HG03558 (cell line): ENCODE data around the gene PFAS.

ENCODE experiments used
- ATAC-seq: cut with Tn5 transposase; IDR thresholded peaks from one replicate; pipeline ENCODE4 v1.9.1; 2021; ENCODE audit warnings: moderate number of reproducible peaks; ENCODE audit not compliant: unreplicated experiment; ENCODE audit errors: extremely low read depth

Gene PFAS

GRCh38 chr17:8266648-8267479, 17.8 kb downstream of the PFAS start:
- ATAC-seq = no peak

GRCh38 chr17:8267480-8268147, 18.5 kb downstream of the PFAS start:
- ATAC-seq = no peak

GRCh38 chr17:8268550-8269298, 19.6 kb downstream of the PFAS start:
- ATAC-seq = no peak

- no peak for ATAC-seq
These were observed 23.3 kb downstream of the PFAS start for GRCh38 chr17:8272421-8272820.

DNA sequence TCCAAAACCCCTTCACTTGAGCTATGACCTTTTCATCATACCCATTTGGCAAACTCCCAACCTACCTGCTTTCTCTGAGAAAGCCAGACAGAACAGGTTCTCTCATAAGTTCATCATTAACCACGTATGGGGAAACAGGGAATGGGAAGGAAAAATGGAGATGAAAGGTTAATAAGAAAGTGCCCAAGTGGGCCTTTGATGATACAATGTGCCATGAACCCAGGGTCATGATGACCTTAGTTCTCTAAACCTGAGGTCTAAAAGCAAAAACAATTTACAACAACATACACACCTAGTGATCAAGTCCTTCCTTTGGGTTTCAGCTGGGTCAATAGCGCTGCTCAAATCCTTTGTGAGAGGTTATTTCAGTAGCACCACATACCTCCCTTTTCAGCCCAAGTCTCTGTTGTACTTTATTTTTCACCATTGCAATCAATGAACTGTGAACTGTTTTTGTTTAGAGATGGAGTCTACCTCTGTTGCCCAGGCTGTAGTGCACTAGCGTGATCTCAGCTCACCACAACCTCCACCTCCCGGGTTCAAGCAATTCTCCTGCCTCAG, 24.9 kb downstream of the PFAS start:
- ATAC-seq = no peak

- no peak for ATAC-seq
These were observed 25.7 kb downstream of the PFAS start for GRCh38 chr17:8274816-8275215.

DNA sequence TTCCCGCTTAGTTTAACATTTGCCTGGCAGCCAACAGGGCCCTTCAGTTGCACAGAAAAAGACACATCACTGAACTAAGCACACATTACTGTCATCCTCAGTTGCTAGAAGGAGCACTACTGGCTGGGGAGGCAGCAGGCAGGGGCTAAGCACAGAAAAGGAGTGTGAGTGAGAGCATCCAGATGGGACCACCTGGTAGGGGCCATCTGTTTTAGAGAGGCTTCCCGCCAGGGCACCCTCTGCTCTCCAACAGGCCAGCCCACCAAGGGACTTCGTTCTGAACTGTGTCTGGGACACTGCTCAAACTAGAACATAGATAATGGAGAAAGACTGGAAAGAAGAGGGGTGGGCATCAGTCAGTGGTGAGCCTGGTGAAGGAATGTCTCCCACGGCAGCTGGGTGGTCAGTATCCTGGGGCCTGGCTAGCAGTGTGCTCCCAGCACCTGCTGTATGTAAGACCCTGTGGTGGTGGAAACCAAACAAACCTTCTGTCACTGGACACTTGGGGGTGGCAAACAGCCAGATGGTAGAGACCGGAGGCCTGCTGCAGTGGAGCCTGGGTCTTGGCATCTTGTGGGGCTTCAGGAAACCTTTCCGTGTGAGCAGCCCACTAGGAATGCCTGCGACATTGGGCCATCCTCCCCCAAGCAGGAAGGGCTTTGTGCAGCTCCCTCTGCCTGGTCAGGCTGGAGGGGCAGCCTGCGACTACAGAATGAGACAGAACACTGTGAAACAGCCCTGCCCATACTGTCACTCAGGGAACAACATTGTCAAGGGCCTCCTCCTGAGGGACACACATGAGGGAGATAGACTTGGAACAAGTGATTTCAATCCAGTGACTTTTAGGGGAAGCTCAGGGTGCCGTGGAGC, 26.6 kb downstream of the PFAS start:
- ATAC-seq = no peak

DNA sequence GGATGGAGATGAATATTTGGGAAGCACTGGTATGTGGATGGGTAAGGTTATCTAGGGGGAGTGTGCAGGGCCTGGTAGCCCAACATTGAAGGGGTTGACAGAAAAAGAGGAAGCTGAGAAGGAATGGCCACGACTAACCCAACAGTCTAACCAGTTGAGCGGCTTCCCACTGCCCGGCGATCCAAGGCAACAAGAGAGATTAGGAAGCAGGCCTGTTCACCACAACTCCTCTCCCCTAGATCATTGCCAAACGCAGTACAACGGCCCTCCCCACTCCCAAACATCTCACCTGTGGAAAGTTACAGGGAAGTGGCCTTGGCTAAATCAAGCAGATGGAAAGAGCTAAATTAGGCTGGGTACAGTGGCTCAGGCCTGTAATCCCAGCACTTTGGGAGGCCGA, 28.2 kb downstream of the PFAS start:
- ATAC-seq = no peak

DNA sequence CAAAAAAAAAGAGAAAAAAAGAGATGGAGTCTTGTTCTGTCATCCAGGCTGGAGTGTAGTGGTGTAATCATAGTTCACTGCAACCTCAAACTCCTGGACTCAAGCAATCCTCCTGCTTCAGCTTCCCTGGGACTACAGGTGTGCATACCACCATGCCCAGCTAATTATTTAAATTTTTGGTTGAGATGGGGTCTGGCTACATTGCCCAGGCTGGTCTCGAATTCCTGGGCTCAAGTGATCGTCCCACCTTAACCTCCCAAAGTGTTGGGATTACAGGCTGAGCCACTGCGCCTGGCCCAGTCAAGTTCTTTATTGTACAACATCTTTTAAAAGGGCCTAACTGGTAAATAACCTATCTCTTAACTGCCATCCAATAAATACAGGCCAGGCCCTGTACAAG, 33.3 kb downstream of the PFAS start:
- no peak for ATAC-seq

DNA sequence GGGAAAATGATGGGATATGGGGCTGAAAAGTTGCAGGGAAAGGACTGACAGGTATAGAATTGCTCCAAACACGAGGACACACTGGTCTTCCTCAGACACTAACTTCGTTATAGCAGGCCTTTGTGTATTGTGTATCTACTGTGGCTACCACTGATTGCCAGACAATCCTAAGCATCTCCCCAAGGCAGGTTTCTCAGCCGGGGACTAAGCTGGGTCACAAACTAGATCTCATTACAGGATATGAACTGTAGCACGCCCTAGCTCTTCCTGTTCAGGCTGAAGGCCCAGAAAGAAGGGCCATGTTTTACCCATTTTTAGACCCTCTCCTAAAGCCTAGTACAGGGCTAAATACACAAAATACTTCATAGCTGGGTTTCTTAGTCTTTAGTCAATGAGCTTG, 34.3 kb downstream of the PFAS start:
- ATAC-seq = no peak

DNA sequence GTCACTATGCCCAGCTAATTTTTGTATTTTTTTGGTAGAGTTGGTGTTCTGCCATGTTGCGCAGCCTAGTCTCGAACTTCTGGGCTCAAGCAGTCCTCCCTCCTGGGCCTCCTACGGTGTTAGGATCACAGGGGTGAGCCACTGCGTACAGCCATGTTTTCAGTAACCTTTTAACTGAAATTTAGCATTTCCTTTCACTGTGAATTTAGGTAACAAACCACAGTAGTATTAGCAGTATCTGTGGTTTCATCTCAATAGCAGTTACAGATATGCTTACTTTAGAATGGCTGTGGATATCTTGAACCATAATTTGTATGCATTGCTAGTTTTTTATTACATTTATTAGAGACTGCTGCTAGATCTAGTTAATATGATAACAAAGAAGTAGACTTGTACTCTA, 35.0 kb downstream of the PFAS start:
- ATAC-seq = no peak

- no peak for ATAC-seq
These were observed 36.4 kb downstream of the PFAS start for GRCh38 chr17:8285270-8286181.

- ATAC-seq = no peak
These were observed 38.7 kb downstream of the PFAS start for GRCh38 chr17:8287651-8288335.

DNA sequence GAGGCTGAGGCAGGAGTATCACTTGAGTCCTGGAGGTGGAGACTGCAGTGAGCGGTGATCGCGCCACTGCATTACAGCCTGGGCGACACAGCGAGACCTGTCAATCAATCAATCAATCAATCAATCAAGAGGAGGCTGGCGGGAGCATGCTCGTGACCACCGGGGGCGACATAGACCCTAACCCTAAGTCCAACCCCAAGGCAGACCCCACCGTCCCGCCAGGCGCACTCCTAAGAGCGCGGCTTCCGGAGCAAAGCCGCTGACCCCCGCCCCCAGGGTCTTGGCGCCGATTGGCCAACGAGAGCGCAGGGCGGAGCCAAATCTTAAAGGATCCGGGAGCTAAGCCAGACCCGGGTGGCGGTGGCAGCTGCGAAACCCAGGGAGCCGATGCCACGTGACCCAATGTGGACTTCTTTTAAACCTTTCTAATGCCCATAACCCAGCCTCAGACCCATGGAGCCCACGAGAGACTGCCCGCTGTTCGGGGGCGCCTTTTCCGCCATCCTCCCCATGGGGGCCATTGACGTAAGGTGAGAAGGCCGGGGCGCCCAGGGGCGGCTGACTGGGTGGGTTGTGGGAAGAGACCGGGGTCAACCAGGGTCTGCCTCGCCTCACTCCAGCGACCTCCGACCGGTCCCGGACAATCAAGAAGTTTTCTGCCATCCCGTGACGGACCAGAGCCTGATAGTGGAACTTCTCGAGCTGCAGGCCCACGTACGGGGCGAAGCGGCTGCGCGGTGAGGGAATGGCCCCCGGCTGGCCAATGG, 39.4 kb downstream of the PFAS start, which contains the start of gene RANGRF:
Gene RANGRF, plus strand, starts transcription at position 335 of the 767 bp plus-strand sequence. Its CDS starts 119 bp downstream, at position 454.
- ATAC-seq = no peak

GRCh38 chr17:8289103-8289397, 40.0 kb downstream of the PFAS start:
- ATAC-seq = no peak

DNA sequence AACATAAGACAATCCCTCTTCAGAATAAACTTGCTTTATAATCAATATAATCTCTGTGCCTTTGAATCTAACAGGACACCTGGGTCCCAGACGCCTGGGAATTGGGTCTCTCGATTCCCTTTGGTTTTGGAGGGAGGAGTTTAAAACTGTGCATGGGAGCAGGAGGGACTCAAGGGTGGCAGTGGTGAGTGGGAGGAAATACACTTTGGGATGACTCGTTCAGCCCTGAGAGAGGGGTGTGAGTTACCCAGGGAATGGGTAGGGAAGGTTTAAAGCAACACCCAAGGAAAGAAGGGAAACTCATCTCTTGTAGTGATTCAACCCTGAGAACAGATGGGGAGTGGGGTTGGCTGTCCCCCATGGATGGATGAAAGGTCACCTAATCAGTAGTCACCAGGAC, 41.0 kb downstream of the PFAS start:
- ATAC-seq = no peak

DNA sequence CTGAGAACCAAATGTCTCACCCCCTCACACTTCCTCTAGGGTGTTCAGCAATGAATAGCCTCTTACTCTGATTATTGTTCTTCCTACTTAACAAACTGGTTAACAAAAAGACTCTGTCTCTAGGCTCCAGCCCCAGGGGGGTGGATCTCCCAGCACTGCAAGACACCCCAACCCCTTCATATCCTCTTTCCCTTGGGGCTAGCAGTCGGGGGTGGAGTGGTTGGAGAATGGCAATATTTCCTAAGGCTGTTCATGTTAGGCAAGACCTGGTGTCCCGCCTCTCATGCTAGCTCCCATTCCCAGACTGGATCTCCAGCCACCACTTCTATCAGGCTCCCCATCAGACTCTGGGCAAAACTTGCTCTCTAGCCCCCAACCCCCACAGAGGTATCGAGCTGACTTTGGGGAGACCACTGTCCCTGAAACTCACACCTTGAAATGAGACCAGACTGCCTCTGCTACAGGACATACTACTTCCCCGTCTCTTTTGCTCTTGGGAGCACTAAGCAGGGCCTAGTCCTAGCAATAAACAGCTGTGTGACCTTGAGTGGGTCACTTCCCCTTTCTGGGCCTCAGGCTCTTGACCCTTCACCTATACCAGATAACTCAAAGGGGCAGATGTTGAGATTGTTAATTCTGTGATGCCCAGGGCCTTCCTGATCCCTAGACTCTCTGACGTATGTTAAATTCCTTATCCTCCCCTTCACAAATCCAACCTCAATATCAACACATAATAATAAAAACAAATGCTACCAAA, 43.7 kb downstream of the PFAS start:
- ATAC-seq = no peak
